ENCODE results near the gene IFNA13.

GRCh38 chr9:21383627-21384026, 15.8 kb upstream of the IFNA13 start:
- TF ChIP-seq CTCF (conservative IDR thresholded peaks at IDR 0.05; ENCODE audit: low read depth in 2 of 2) (no peak), EZH2 (IDR thresholded peaks at IDR 0.05; ENCODE audit: low read depth, unreplicated experiment) (no peak), JUNB (IDR thresholded peaks at IDR 0.05; ENCODE audit: unreplicated experiment) (no peak), POLR2AphosphoS5 (IDR thresholded peaks at IDR 0.05; ENCODE audit: low read depth) (no peak), CREB1 (CRISPR knock-in tag; IDR thresholded peaks at IDR 0.05; ENCODE audit: low read depth) (no peak), REST (IDR thresholded peaks at IDR 0.05; ENCODE audit: unreplicated experiment) (no peak), ETS1 (IDR thresholded peaks at IDR 0.05) (no peak), ZNF462 (CRISPR knock-in tag; IDR thresholded peaks at IDR 0.05) (no peak)
